Measurements from ENCODE around the gene C1QL2.

GRCh38 chr2:119180892-119181291 lies 22.3 kb upstream of the C1QL2 start:
- no peak for TF ChIP-seq POLR2A (IDR thresholded peaks at IDR 0.05)
- TF ChIP-seq, protein P1, sequence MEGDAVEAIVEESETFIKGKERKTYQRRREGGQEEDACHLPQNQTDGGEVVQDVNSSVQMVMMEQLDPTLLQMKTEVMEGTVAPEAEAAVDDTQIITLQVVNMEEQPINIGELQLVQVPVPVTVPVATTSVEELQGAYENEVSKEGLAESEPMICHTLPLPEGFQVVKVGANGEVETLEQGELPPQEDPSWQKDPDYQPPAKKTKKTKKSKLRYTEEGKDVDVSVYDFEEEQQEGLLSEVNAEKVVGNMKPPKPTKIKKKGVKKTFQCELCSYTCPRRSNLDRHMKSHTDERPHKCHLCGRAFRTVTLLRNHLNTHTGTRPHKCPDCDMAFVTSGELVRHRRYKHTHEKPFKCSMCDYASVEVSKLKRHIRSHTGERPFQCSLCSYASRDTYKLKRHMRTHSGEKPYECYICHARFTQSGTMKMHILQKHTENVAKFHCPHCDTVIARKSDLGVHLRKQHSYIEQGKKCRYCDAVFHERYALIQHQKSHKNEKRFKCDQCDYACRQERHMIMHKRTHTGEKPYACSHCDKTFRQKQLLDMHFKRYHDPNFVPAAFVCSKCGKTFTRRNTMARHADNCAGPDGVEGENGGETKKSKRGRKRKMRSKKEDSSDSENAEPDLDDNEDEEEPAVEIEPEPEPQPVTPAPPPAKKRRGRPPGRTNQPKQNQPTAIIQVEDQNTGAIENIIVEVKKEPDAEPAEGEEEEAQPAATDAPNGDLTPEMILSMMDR (IDR thresholded peaks at IDR 0.05) = no peak

All from adrenal gland (tissue), 5 donors.